ENCODE data around the gene ANKS6. TPM values are rescaled to one million over a fixed set of nuclear protein-coding genes. Genes with fewer than 3 reads are reported as not detected.

The ANKS6 gene
- total RNA-seq, 1 experiment from 2014 or later = 39.2 TPM

GRCh38 chr9:98701576-98701975 lies 94.8 kb downstream of the ANKS6 start:
- no peak for TF ChIP-seq SIN3A (IDR thresholded peaks at IDR 0.05; ENCODE audit: low read depth)
- TF ChIP-seq POLR2AphosphoS5 (IDR thresholded peaks at IDR 0.05; ENCODE audit: low read depth, low read length) = no peak
- TF ChIP-seq EZH2phosphoT487 (IDR thresholded peaks at IDR 0.05; ENCODE audit: borderline replicate concordance) = no peak
- no peak for TF ChIP-seq FOSL1 (IDR thresholded peaks at IDR 0.05; ENCODE audit: low read depth)
- no peak for TF ChIP-seq SRF (IDR thresholded peaks at IDR 0.05; ENCODE audit: low read depth)
- TF ChIP-seq ZFX (IDR thresholded peaks at IDR 0.05) = no peak
- TF ChIP-seq, protein P1, sequence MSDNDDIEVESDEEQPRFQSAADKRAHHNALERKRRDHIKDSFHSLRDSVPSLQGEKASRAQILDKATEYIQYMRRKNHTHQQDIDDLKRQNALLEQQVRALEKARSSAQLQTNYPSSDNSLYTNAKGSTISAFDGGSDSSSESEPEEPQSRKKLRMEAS (IDR thresholded peaks at IDR 0.05) = no peak
- no peak for TF ChIP-seq YY1 (IDR thresholded peaks at IDR 0.05; ENCODE audit: extremely low read depth, insufficient replicate concordance, low read depth, low read length)
- TF ChIP-seq REST (IDR thresholded peaks at IDR 0.05; ENCODE audit: low read depth) = no peak
- TF ChIP-seq CTCF (IDR thresholded peaks at IDR 0.05 in 2 of 3, conservative IDR thresholded peaks at IDR 0.05 in 1 of 3; ENCODE audit: borderline replicate concordance in 1 of 3, insufficient read depth in 1 of 3, low read depth in 2 of 3, low read length in 2 of 3) = no peak
- no peak for TF ChIP-seq ZNF274 (IDR thresholded peaks at IDR 0.05; ENCODE audit: low read depth, low read length)
- TF ChIP-seq TCF7L2 (IDR thresholded peaks at IDR 0.05; ENCODE audit: borderline replicate concordance, extremely low read depth, insufficient read depth, insufficient read length) = no peak
- no peak for TF ChIP-seq SP1 (IDR thresholded peaks at IDR 0.05; ENCODE audit: low read depth)
- H3K9ac ChIP-seq (ENCODE audit: low read length) = no peak overlapping the region
- POLR2A ChIA-PET = no interaction called here
- no peaks in the 10 kb centered on the region for H3K9me3 ChIP-seq (ENCODE audit: control insufficient read depth in 1 of 2, insufficient read depth in 1 of 2, low read depth in 1 of 2, low read length in 2 of 2)
- no peaks in the 10 kb centered on the region for H3K4me1 ChIP-seq (ENCODE audit: control insufficient read depth in 1 of 2, insufficient read depth in 2 of 2, low read length in 2 of 2)
- no peaks in the 10 kb centered on the region for H4K20me1 ChIP-seq (ENCODE audit: insufficient read depth)
- ATAC-seq (no peak), DNase-seq (ENCODE audit: low read depth, low spot score) (no peak)
- no peaks in the 10 kb centered on the region for H3K9me2 ChIP-seq (ENCODE audit: insufficient read depth)
- H3K36me3 ChIP-seq (ENCODE audit: control insufficient read depth in 1 of 2, insufficient read depth in 2 of 2, low read length in 2 of 2) = no peaks in the 10 kb centered on the region
- no peak overlapping the region for H3K4me3 ChIP-seq (replicated peaks in 1 of 2; ENCODE audit: low read depth in 1 of 2, low read length in 2 of 2)
- H3K27ac ChIP-seq (ENCODE audit: low read depth, low read length) = no peak overlapping the region
- peaks cover 27% of the 10 kb centered on the region for H3K27me3 ChIP-seq (ENCODE audit: insufficient read depth, low read length)
- intact Hi-C loops (cut with micrococcal nuclease) = no loop called here
- BruUV-seq (replicated peaks) = no TSS peak
- no peak overlapping the region for H3K4me2 ChIP-seq (ENCODE audit: low read length)
- RAD21 ChIA-PET (ENCODE audit: low non-redundant PET in 1 of 2, low total read pairs in 2 of 2, uncharacterized antibody in 2 of 2, unreplicated experiment in 2 of 2) = no interaction called here
- H3K79me2 ChIP-seq (ENCODE audit: insufficient read depth, low read length) = no peaks in the 10 kb centered on the region
- CTCF ChIA-PET = no interaction called here
- H2AFZ ChIP-seq (ENCODE audit: low read depth, low read length, poor library complexity, severe bottlenecking) = no peak overlapping the region

All from HCT116 (cell line).